Hematopoietic multipotent progenitor cell treated with erythropoietin and hydrocortisone succinate and interleukin-3 and kit ligand, for 15 days (in vitro differentiated cells): ENCODE data around the gene LY6G6D.
A peak's percentile ranks its signal among the peaks of the same experiment; 100 is the strongest.
"Not testable (repeated sequence)": the region's sequence is repeated elsewhere in the genome, so short reads cannot be mapped to it uniquely, and the experiment has no call there.

Experiments
- DNase-seq: peaks from one replicate; pipeline ENCODE4 v3.0.0-alpha.2; 2015; ENCODE audit warnings: low spot score

LY6G6D gene

DNA sequence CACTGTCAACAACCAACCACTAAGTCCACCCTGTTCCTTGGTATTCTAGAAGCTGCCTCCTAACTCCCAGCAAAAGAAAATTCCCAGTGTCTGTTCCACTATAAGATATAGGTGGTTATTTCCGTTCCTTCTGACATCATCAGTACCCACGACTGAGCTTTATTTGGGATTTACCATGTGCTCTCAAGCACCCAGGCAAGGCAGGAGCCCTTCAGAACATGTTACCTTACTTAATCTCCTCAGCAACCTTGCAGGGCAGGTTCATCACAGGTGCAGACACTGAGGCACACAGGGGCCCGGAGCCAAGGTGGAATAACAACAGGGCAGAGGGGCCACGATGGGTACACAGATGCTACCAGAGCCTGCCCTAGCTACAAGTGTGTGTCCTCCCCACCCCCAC lies 22.8 kb upstream of the LY6G6D start:
- DNase-seq: no peak

GRCh38 chr6:31692886-31693285 lies 22.3 kb upstream of the LY6G6D start:
- DNase-seq: no peak

DNA sequence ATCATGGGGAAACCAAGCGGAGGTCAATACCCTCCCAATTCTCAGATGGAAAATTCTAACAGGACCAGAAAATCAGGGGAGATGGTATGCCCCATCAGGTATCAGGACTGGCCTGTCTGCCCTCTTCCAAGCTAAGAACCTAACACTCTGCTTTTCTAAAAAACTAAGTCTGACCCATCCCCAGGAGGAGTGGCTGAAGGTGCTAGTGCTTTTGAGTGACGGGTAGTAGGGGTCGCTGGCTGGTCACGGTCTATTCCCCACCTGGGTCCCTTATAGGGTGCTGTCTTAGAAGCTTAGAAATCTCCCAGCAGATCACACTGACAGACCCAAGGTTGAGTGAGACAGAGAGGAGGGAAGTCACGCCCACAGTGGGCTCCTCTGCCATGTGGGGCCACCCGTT lies 21.6 kb upstream of the LY6G6D start:
- DNase-seq: no peak

DNA sequence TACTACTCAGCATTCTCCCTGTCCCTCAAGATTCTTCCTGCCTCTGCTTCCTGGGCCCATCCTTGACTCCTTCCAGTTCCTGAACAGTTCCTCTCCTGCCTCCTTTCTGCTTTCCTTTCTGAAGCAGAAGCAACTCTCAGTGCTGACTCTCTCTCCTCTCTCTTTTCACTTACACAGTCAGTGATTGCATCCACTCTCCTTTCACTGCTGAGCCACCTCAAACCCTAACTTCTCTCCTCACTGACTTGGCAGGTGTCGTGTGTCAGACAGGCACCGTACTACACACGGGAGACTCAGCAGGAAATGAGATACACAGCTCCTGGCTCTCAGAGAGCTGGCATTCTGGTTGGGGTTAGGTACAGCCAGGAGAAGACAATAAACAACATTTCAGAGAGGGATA lies 17.6 kb upstream of the LY6G6D start:
- no peak for DNase-seq

- no peak for DNase-seq
These were observed 14.3 kb upstream of the LY6G6D start for GRCh38 chr6:31700740-31701401.

DNA sequence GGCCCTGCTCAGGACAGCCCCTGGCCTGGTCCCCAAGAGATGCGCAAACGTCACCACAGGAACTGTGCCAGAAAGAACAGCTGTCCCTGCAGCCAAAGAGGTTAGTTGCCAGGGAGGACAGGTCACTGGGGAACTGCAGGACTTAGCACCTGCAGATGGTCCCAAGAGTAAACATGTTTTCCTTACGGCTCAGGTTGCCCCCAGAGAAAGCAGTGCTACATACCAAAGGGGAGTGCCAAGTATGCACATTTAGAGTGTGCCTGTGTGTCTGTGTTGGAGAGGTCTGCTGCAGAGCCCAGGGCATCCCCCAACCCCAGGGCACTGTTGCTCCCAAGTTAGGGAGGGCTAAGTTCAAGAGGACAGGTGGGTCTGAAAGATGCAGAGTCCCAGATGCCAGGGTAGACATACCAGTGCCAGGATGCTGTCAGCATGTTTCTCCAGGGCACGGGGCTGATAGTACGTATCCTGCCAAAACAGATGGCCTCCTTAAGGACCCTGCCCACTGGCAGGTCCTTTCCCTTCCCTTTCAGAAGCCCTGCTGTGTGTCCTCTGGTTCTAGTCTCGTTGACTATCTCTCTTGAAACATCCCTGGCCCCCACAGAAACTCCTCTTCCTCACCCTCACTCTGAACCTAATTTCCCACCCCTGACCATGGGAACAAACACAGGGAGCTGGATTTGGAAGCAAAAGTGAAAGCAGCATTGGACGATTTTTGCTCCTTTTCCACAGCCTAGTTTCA lies 13.3 kb upstream of the LY6G6D start:
- DNase-seq: peak; percentile 74

DNA sequence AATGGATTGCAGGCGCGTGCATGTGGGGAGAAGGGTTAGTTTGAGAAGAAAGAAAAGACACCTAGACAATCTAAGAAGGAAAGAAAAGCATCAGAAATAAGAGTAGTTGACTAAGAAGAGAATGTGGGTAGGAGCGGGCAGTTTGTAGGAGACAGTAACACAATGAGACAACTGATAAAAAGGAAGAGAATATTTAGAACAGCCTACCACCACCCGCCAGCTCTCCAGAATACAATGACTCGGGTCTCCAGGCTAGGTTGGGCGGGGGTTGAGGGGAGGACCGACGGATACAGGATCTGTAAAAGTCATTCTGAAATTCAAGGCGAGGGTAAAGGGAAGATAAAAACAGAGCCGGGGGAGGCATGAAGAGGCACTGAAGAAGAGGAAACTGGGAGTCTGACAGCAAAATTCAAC lies 12.7 kb upstream of the LY6G6D start:
- DNase-seq: no peak

DNA sequence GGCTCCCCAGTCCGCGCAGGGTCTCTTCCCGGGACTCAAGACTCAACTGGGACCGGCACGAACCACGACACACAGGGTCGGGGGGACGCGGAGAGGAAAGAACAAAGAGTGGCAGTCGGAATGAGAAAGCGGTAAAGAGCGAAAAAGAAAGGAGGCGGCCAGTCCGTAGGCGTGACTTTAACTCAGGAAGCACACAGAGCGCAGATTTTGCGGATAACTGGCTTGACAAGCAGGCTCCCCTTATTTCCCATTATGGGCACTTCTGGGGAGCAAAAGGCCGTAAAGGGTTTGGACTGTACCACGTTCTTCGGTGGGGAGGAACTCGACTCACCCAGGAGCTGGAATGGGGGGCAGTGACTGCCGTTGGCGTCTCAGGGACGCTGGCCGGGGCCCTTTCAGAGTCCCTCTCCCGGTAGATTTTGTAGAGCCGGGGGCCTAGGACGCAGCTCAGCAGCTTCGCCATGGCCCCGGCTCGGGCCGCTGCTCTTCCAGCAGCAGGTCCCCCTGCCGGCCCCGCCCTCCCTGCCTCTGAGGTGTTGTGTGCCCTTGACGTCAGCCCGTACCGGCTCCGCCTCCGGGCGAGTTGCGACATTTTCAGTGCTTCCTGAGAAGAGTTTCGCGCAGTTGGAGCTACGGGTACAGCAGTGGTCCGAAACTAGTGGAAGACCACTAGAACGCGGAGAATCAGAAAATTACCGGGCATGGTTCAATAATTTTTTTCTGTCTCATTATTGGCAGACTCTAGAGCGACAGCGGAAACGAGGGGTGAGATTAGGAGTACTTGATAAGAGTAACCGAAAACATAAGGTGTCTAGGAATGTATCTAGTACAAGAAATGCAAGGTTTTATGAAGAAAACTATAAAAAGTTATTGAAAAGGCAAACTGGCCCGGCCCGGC lies 12.1 kb upstream of the LY6G6D start, which contains the start of gene ABHD16A:
Gene ABHD16A, minus strand, starts transcription at position 506 of the 898 bp plus-strand sequence. Its CDS starts 43 bp downstream, at position 463.
- peak; percentile 98 for DNase-seq

GRCh38 chr6:31705931-31706330 lies 9.2 kb upstream of the LY6G6D start:
- no peak for DNase-seq

- no peak for DNase-seq
These were observed 8.5 kb upstream of the LY6G6D start, which contains the start of gene LY6G6F for GRCh38 chr6:31706599-31706998. Gene LY6G6F (plus strand): TSS chr6:31706866. CDS start chr6:31706907, 41 bp downstream.

GRCh38 chr6:31707701-31708100 lies 7.4 kb upstream of the LY6G6D start:
- no peak for DNase-seq

- DNase-seq: no peak
These were observed 6.9 kb upstream of the LY6G6D start for GRCh38 chr6:31708224-31708623.

- not testable (repeated sequence) for DNase-seq
These were observed 6.0 kb upstream of the LY6G6D start for GRCh38 chr6:31709157-31709556.

DNA sequence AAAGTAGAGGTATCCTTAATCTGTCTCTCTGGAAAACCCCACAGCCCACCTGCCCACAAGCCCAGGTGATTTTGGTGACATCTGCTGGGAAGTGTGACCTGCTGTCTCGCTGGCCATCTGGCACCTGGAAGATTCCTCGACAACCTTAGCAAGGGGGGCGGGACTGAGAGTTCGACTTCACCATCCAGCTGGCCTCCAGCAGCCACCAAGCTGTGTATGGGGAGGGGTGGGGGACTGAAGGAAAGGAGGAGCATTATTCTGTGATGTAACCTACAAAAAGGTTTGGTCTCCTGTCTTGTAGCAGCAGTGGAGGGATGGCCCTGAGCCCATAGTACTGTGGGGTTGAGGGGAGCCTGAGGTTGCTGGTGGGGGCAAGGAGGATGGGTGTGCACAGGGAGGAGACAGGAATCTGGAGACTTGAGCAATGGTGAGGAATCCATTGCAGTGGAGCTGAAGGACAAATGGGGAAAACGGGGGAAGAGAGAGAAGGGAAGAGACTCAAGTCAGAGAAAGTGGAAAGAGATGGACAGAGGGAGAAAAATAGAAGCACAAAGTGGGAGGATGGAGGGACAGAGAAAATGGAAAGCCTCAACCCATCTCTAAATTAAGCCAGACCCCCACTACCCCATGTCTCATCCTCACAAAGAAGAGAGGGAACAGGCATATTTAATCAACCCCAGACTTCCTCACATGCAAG lies 4.5 kb upstream of the LY6G6D start:
- no peak for DNase-seq

GRCh38 chr6:31711233-31711632 lies 3.9 kb upstream of the LY6G6D start:
- peak; percentile 65 for DNase-seq

DNA sequence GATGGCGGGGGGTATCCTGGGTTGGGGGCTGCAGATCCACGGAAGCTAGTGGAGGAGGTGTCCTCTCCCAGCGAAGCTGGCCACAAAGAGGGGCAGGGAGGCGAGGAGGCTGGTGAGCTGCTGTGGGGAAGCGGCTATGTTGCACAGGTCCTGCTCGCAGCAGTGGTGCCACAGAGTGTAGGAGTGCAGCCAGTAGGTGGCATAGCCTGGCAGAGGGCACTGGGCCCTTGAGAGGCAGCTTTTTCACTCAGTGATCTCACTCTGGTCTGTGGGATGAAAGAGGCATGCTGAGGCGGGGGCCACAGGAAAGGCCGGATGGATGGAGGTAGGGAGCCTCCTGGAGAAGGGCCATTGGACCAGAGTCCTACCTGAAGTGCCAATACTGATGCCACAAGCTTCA lies 2.9 kb upstream of the LY6G6D start:
- peak; percentile 47 for DNase-seq

GRCh38 chr6:31713465-31713864 lies 1.7 kb upstream of the LY6G6D start:
- no peak for DNase-seq

DNA sequence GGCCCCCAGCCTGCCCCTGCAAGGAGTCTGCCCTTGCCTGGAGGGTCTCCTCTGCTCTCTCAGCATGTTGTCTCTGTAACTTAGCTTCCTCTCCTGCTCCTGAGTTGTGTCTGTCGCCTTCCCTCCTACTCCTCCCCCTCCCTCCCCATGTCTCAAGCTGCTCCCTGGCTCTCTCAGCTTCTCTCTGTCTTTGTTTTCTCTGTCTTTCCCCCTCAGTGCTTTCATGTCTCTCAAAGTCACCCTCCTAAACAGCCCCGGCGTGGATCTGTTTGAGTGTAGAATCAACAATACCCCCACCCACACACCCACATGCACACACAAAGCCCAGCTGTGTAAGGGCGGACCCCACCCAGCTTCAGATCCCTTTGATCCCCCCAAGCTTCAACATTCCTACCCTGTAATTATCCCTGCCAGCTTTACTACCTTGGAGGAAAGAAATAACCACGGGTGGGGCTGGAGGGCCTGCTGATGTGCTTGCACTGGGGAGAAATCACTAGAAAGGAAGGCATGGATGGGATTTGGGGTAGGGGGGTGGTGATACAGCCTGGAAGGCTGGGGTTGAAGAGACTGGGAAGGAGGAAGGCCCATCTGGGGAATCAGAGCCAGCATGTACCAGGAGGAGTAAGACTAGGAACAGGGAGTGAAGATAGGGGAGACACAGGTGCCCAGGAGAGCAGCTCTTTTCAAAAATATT lies 1.0 kb upstream of the LY6G6D start:
- DNase-seq: no peak

DNA sequence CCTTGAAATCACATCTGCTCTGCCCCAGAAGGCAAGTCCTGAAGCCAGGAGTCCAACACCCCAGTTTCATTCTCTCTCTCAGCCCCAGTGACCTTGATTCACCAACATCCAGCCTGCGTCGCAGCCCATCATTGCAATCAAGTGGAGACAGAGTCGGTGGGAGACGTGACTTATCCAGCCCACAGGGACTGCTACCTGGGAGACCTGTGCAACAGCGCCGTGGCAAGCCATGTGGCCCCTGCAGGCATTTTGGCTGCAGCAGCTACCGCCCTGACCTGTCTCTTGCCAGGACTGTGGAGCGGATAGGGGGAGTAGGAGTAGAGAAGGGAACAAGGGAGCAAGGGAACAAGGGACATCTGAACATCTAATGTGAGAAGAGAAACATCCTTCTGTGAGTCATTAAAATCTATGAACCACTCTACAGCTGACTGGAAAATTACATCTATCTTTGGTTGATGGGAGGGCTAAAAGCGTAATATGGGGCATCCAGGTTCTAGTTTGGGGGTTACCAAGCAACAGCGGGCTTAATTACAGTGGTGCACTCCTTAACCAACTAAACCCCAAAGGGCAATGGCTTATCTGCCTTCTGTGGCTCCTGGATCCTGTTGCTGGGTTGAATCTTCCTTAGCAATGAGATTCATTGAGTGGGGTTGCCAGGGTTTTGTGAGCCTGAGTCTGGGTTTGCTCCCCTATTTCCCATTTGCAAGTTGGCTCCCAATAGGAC lies 2.5 kb downstream of the LY6G6D start:
- no peak for DNase-seq

GRCh38 chr6:31718265-31718664 lies 3.1 kb downstream of the LY6G6D start:
- no peak for DNase-seq

DNA sequence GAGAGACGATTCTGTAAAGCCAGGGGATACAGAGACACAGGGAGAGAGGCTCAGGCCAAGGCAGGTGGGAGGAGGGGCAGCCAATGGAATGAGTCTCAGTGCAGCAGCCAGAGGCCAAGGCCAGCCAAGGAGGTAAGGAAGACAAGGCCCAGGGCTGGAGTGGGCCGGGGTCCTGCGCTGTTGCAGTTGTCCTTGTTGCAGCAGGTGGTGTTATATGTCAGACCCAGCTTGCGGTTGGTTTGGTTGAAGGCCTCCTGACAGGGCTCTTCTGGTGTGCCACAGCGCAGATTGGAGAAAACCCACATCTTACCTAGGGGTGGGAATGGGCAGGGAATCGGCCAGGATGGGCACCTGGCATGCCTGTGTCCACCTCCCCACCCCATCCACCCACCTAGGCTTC lies 3.9 kb downstream of the LY6G6D start:
- DNase-seq: no peak
